SU-DHL-6 (cell line): ENCODE measurements around the gene NUBP2.

ENCODE experiments used
- H2AFZ ChIP-seq: fragments of 200-600 bp; sonication (generic); 2 replicates; pipeline ENCODE4 v1.6.1; 2014; ENCODE audit warnings: low read depth, mild to moderate bottlenecking, moderate library complexity, mixed read lengths, antibody characterized with exemption, low read length; ENCODE audit not compliant: severe bottlenecking
- H3F3A ChIP-seq: fragments of 200-600 bp; shearing (Covaris generic); 2 replicates; pipeline ENCODE4 v1.6.0; 2016; ENCODE audit warnings: antibody characterized with exemption, mild to moderate bottlenecking; ENCODE audit not compliant: insufficient read depth
- H3K27ac ChIP-seq: fragments of 200-600 bp; sonication (generic); 2 replicates; pipeline ENCODE4 v1.5.1; 2016; ENCODE audit warnings: low read depth, mild to moderate bottlenecking, low read length, moderate library complexity, mixed read lengths
- H3K27me3 ChIP-seq: fragments of 200-600 bp; sonication (generic), shearing (Covaris generic); 2 replicates; pipeline ENCODE4 v1.6.0; 2014; ENCODE audit warnings: mild to moderate bottlenecking, low read length
- H3K36me3 ChIP-seq: fragments of 200-600 bp; sonication (generic); 2 replicates; pipeline ENCODE4 v1.6.1; 2014; ENCODE audit warnings: mild to moderate bottlenecking, low read length, mixed read lengths
- H3K4me2 ChIP-seq: fragments of 300-600, 200-600 bp; shearing (Covaris generic), sonication (generic); 2 replicates; pipeline ENCODE4 v1.6.0; 2014; ENCODE audit warnings: low read length, low read depth, mild to moderate bottlenecking; ENCODE audit not compliant: poor library complexity, severe bottlenecking
- H3K4me3 ChIP-seq: fragments of 200-600 bp; sonication (generic); 2 replicates; pipeline ENCODE4 v1.5.1; 2014; ENCODE audit warnings: antibody characterized with exemption, low read length, mild to moderate bottlenecking, mixed read lengths; ENCODE audit not compliant: insufficient read depth, poor library complexity, severe bottlenecking
- H3K79me2 ChIP-seq: fragments of 200-600 bp; sonication (generic); 2 replicates; pipeline ENCODE4 v1.6.1; 2014; ENCODE audit warnings: mild to moderate bottlenecking, low read length, moderate library complexity; ENCODE audit not compliant: insufficient read depth
- H3K9ac ChIP-seq: fragments of 200-600 bp; sonication (generic); 2 replicates; pipeline ENCODE4 v1.7.0; 2014; ENCODE audit warnings: mild to moderate bottlenecking, low read length
- H3K9me2 ChIP-seq: fragments of 200-600 bp; sonication (generic); replicated peaks from 2 replicates; pipeline ENCODE4 v1.6.1; 2014; ENCODE audit warnings: low read length; ENCODE audit not compliant: insufficient read depth
- H3K9me3 ChIP-seq: fragments of 200-600 bp; sonication (generic); 2 replicates; pipeline ENCODE4 v1.6.1; 2014; ENCODE audit warnings: low read length, mixed read lengths; ENCODE audit not compliant: insufficient read depth
- H4K20me1 ChIP-seq: fragments of 200-600 bp; sonication (generic); 2 replicates; pipeline ENCODE4 v1.6.1; 2014; ENCODE audit warnings: low read depth, mild to moderate bottlenecking, antibody characterized with exemption, low read length, moderate library complexity, mixed read lengths
- EZH2phosphoT487 ChIP-seq: fragments of 200-600 bp; sonication (generic), shearing (Covaris generic); conservative IDR thresholded peaks from 2 replicates; pipeline ENCODE4 v1.6.1; 2018; ENCODE audit warnings: mild to moderate bottlenecking, antibody characterized with exemption, low read length, moderate library complexity, mixed read lengths
- TF ChIP-seq, protein P1 (sequence below): fragments of 200-600 bp; sonication (generic); IDR thresholded peaks from one replicate; pipeline ENCODE4 v1.5.1; 2017; ENCODE audit warnings: antibody characterized with exemption, mild to moderate bottlenecking, low read length, moderate library complexity; ENCODE audit not compliant: insufficient read depth, poor library complexity, severe bottlenecking

NUBP2 gene

DNA sequence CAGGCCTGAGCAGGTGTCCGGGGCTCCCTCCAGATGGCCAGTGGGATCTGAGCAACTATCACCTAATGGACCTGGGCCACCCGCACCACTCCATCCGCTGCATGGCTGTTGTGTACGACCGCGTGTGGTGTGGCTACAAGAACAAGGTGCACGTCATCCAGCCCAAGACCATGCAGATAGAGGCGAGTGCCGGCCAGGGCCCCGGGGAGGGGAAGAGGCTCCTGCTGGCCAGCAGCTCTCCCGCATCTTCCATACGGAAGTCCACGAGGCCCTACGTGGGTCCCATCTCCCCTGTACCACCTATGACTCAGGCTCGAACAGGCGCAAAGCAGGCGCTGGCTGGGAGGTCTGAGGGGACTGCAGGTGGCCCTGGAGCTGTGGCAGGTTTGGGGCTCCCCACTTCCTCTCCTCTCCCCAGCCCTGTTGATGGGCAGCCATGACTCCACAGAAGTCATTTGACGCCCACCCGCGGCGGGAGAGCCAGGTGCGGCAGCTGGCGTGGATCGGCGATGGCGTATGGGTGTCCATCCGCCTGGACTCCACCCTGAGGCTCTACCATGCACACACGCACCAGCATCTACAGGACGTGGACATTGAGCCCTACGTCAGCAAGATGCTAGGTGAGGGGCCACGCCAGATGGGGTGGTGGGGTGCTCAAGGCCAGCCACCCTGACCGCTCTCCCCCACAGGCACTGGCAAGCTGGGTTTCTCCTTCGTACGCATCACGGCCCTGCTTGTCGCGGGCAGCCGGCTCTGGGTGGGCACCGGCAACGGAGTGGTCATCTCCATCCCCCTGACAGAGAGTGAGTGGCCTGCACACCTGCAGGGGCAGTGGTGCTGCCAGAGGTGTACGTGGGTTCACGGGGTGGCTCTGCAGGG lies 15.4 kb upstream of the NUBP2 start:
- Histone ChIP-seq H3K9ac (no peak overlapping the region), H2AFZ (no peak overlapping the region), H3K9me2 (no peaks in the 10 kb centered on the region), H3K27ac (no peak overlapping the region), H3F3A (peaks cover 13% of the 10 kb centered on the region; the same call in 1 of the 2 replicates), H3K79me2 (peaks cover 6% of the 10 kb centered on the region), H3K27me3 (no peaks in the 10 kb centered on the region), H4K20me1 (no peaks in the 10 kb centered on the region), H3K4me2 (no peak overlapping the region), H3K9me3 (no peaks in the 10 kb centered on the region), H3K36me3 (no peaks in the 10 kb centered on the region), H3K4me3 (no peak overlapping the region)
- no peak for TF ChIP-seq EZH2phosphoT487
- TF ChIP-seq, protein P1, sequence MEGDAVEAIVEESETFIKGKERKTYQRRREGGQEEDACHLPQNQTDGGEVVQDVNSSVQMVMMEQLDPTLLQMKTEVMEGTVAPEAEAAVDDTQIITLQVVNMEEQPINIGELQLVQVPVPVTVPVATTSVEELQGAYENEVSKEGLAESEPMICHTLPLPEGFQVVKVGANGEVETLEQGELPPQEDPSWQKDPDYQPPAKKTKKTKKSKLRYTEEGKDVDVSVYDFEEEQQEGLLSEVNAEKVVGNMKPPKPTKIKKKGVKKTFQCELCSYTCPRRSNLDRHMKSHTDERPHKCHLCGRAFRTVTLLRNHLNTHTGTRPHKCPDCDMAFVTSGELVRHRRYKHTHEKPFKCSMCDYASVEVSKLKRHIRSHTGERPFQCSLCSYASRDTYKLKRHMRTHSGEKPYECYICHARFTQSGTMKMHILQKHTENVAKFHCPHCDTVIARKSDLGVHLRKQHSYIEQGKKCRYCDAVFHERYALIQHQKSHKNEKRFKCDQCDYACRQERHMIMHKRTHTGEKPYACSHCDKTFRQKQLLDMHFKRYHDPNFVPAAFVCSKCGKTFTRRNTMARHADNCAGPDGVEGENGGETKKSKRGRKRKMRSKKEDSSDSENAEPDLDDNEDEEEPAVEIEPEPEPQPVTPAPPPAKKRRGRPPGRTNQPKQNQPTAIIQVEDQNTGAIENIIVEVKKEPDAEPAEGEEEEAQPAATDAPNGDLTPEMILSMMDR = no peak

GRCh38 chr16:1768061-1768766 lies 14.5 kb upstream of the NUBP2 start:
- Histone ChIP-seq H3K27me3 (no peaks in the 10 kb centered on the region), H4K20me1 (no peaks in the 10 kb centered on the region), H3K4me2 (no peak overlapping the region), H3K9ac (no peak overlapping the region), H3K36me3 (no peaks in the 10 kb centered on the region), H3K27ac (no peak overlapping the region), H3K9me3 (no peaks in the 10 kb centered on the region), H3F3A (peaks cover 16% of the 10 kb centered on the region; the same call in 1 of the 2 replicates), H3K4me3 (no peak overlapping the region), H2AFZ (no peak overlapping the region), H3K9me2 (no peaks in the 10 kb centered on the region), H3K79me2 (peaks cover 10% of the 10 kb centered on the region)
- TF ChIP-seq, protein P1 = no peak
- no peak for TF ChIP-seq EZH2phosphoT487

- Histone ChIP-seq H3K4me3 (no peak overlapping the region), H3K27ac (no peak overlapping the region), H4K20me1 (no peaks in the 10 kb centered on the region), H3K36me3 (no peaks in the 10 kb centered on the region), H3F3A (peaks cover 16% of the 10 kb centered on the region; the same call in 1 of the 2 replicates), H3K4me2 (no peak overlapping the region), H3K27me3 (no peaks in the 10 kb centered on the region), H2AFZ (no peak overlapping the region), H3K9me3 (no peaks in the 10 kb centered on the region), H3K79me2 (peaks cover 11% of the 10 kb centered on the region), H3K9ac (no peak overlapping the region), H3K9me2 (no peaks in the 10 kb centered on the region)
- no peak for TF ChIP-seq EZH2phosphoT487
- TF ChIP-seq, protein P1 = no peak
These were observed 13.9 kb upstream of the NUBP2 start for GRCh38 chr16:1768767-1769401.
